H9 (cell line): ENCODE measurements around the gene HSPB2. TPM values are rescaled to one million over a fixed set of nuclear protein-coding genes. Genes with fewer than 3 reads are reported as not detected.

Source experiments
- DNase-seq: peaks from one replicate; pipeline ENCODE4 v3.0.0-alpha.2; 2017
- H2AFZ ChIP-seq: one replicate; pipeline ENCODE4 v1.6.1; 2013; ENCODE audit warnings: mild to moderate bottlenecking, low read length, control low read depth, moderate library complexity
- H2AK5ac ChIP-seq: 2 replicates; pipeline ENCODE4 v1.6.1; 2013; ENCODE audit warnings: low read length, control low read depth, mixed read lengths; ENCODE audit not compliant: insufficient read length
- H2BK120ac ChIP-seq: one replicate; pipeline ENCODE4 v1.6.1; 2013; ENCODE audit warnings: low read depth, mild to moderate bottlenecking, low read length, control low read depth, inconsistent platforms; ENCODE audit not compliant: poor library complexity, severe bottlenecking
- H2BK12ac ChIP-seq: 2 replicates; pipeline ENCODE4 v1.6.1; 2013; ENCODE audit warnings: low read length, control low read depth, mixed read lengths, low read depth; ENCODE audit not compliant: insufficient read length
- H2BK15ac ChIP-seq: 2 replicates; pipeline ENCODE4 v1.6.1; 2013; ENCODE audit warnings: low read depth, low read length, control low read depth
- H2BK20ac ChIP-seq: one replicate; pipeline ENCODE4 v1.6.1; 2013; ENCODE audit warnings: low read depth, mild to moderate bottlenecking, low read length, control low read depth, inconsistent platforms; ENCODE audit not compliant: poor library complexity, severe bottlenecking
- H2BK5ac ChIP-seq: 2 replicates; pipeline ENCODE4 v1.6.1; 2013; ENCODE audit warnings: low read length, control low read depth, mixed read lengths; ENCODE audit not compliant: insufficient read length
- H3K14ac ChIP-seq: 2 replicates; pipeline ENCODE4 v1.6.1; 2013; ENCODE audit warnings: low read length, control low read depth; ENCODE audit not compliant: insufficient read depth
- H3K18ac ChIP-seq: 2 replicates; pipeline ENCODE4 v1.6.1; 2013; ENCODE audit warnings: low read depth, mild to moderate bottlenecking, mixed read lengths, low read length, control low read depth; ENCODE audit not compliant: insufficient read length
- H3K23ac ChIP-seq: 2 replicates; pipeline ENCODE4 v1.6.1; 2013; ENCODE audit warnings: low read length, control low read depth, mixed read lengths, low read depth; ENCODE audit not compliant: insufficient read length
- H3K23me2 ChIP-seq: 2 replicates; pipeline ENCODE4 v1.6.1; 2013; ENCODE audit warnings: low read depth, mild to moderate bottlenecking, mixed read lengths, low read length, control low read depth; ENCODE audit not compliant: insufficient read length, poor library complexity, severe bottlenecking
- H3K27ac ChIP-seq: 2 replicates; pipeline ENCODE4 v1.5.1; 2013; ENCODE audit warnings: low read length, control low read depth, mixed read lengths, low read depth; ENCODE audit not compliant: insufficient read length
- H3K27me3 ChIP-seq: 2 replicates; pipeline ENCODE4 v1.6.1; 2013; ENCODE audit warnings: low read length, control low read depth, inconsistent platforms; ENCODE audit not compliant: insufficient read depth
- H3K4ac ChIP-seq: 2 replicates; pipeline ENCODE4 v1.6.1; 2013; ENCODE audit warnings: low read depth, mild to moderate bottlenecking, control low read depth, inconsistent platforms, low read length, moderate library complexity
- H3K4me1 ChIP-seq: 2 replicates; pipeline ENCODE4 v1.6.1; 2013; ENCODE audit warnings: low read length, control low read depth, inconsistent platforms; ENCODE audit not compliant: insufficient read depth
- H3K4me2 ChIP-seq: 2 replicates; pipeline ENCODE4 v1.6.1; 2013; ENCODE audit warnings: low read length, control low read depth, mixed read lengths; ENCODE audit not compliant: insufficient read length, insufficient read depth
- H3K56ac ChIP-seq: 2 replicates; pipeline ENCODE4 v1.6.1; 2013; ENCODE audit warnings: low read depth, mild to moderate bottlenecking, mixed read lengths, low read length, control low read depth; ENCODE audit not compliant: insufficient read length
- H3K79me1 ChIP-seq: 2 replicates; pipeline ENCODE4 v1.6.1; 2013; ENCODE audit warnings: low read depth, mild to moderate bottlenecking, moderate library complexity, low read length, control low read depth, inconsistent platforms; ENCODE audit not compliant: insufficient read depth, poor library complexity, severe bottlenecking
- H3K79me2 ChIP-seq: 2 replicates; pipeline ENCODE4 v1.6.1; 2013; ENCODE audit warnings: low read length, control low read depth, inconsistent platforms; ENCODE audit not compliant: insufficient read depth
- H3K9ac ChIP-seq: 2 replicates; pipeline ENCODE4 v1.6.1; 2013; ENCODE audit warnings: low read length, control low read depth, mixed read lengths; ENCODE audit not compliant: insufficient read length; ENCODE audit errors: extremely low read depth
- H3K9me3 ChIP-seq: one replicate; pipeline ENCODE4 v1.6.1; 2013; ENCODE audit warnings: low read depth, low read length, inconsistent platforms; ENCODE audit not compliant: control insufficient read depth
- H3T11ph ChIP-seq: one replicate; pipeline ENCODE4 v1.6.1; 2013; ENCODE audit warnings: mild to moderate bottlenecking, low read length, control low read depth, inconsistent platforms
- H4K20me1 ChIP-seq: one replicate; pipeline ENCODE4 v1.6.1; 2013; ENCODE audit not compliant: control insufficient read depth, insufficient read length, insufficient read depth
- H4K5ac ChIP-seq: 2 replicates; pipeline ENCODE4 v1.6.1; 2013; ENCODE audit warnings: low read depth, mild to moderate bottlenecking, mixed read lengths, low read length, control low read depth; ENCODE audit not compliant: insufficient read length
- H4K8ac ChIP-seq: replicated peaks from 2 replicates; pipeline ENCODE4 v1.6.1; 2013; ENCODE audit warnings: low read length, control low read depth, mixed read lengths, low read depth; ENCODE audit not compliant: insufficient read length
- H4K91ac ChIP-seq: 2 replicates; pipeline ENCODE4 v1.6.1; 2013; ENCODE audit warnings: low read depth, mild to moderate bottlenecking, moderate library complexity, mixed read lengths, low read length, control low read depth; ENCODE audit not compliant: insufficient read length
- H3K27ac Mint-ChIP-seq, 3 experiments: 2 replicates in 2 of 3; 3 replicates in 1 of 3; pipeline ENCODE4 v1.8.0; 2020 to 2021; ENCODE audit warnings: mixed read lengths in 3 of 3, mild to moderate bottlenecking in 1 of 3, moderate library complexity in 1 of 3
- H3K27me3 Mint-ChIP-seq: 2 replicates; pipeline ENCODE4 v1.8.0; 2021; ENCODE audit warnings: low read depth, mild to moderate bottlenecking, moderate library complexity, mixed read lengths
- H3K36me3 Mint-ChIP-seq, 3 experiments: 2 replicates in 2 of 3; 3 replicates in 1 of 3; pipeline ENCODE4 v1.8.0; 2020 to 2021; ENCODE audit warnings: low read depth in 3 of 3, mixed read lengths in 3 of 3; ENCODE audit not compliant: insufficient read depth in 1 of 3
- H3K4me1 Mint-ChIP-seq, 2 experiments: 2 replicates each; pipeline ENCODE4 v1.8.0; 2020; ENCODE audit warnings: mixed read lengths in 2 of 2
- H3K4me3 Mint-ChIP-seq, 2 experiments: 2 replicates in 1 of 2; 3 replicates in 1 of 2; pipeline ENCODE4 v1.8.0; 2020 to 2021; ENCODE audit warnings: mild to moderate bottlenecking in 2 of 2, mixed read lengths in 2 of 2, moderate library complexity in 1 of 2
- H3K9me3 Mint-ChIP-seq, 2 experiments: 2 replicates in 1 of 2; 3 replicates in 1 of 2; pipeline ENCODE4 v1.8.0; 2020; ENCODE audit warnings: mild to moderate bottlenecking in 2 of 2, mixed read lengths in 2 of 2, moderate library complexity in 1 of 2
- WGBS: extraction: QIAGEN DNeasy Blood & Tissue Kit; methylation state at CpG from one replicate; pipeline ENCODE4 v1.1.7; 2013; ENCODE audit warnings: missing lambda C conversion rate, low lambda C conversion rate, mixed read lengths; ENCODE audit not compliant: insufficient read length; ENCODE audit errors: extremely low coverage; 5-methylcytosine and 5-hydroxymethylcytosine counted together
- total RNA-seq: library from RNA; stranded (reverse); gene quantifications from 2 replicates; pipeline ENCODE4 v1.2.1, GENCODE V29; 2021
- TF ChIP-seq, protein P1 (sequence below): fragments of 200-600 bp; sonication (generic); conservative IDR thresholded peaks from 3 replicates; pipeline ENCODE4 v1.8.0; 2021; ENCODE audit warnings: antibody characterized with exemption, mild to moderate bottlenecking

The HSPB2 gene
- total RNA-seq, 1 experiment from 2014 or later = 0.22 TPM

DNA sequence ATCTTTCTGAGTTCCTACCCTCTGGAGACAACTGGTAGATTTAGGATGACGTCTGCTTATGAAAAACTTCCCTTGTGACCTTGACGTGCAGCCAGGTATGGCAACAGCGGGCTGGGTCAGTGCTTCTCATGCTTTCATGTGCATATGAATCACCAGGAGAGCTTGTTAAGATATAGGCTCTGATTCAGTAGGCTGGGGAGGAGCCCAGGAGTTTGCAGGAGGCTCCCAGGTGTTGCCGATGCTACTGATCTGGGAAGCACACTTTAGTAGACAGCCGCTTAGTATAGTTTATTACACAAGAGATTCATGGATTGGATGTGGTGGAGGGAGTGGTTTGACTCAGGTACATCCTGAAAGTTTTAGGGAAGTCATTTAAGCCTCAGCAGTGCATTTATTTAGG, 48.4 kb downstream of the HSPB2 start:
- Mint-ChIP-seq H3K4me3 (peak overlapping the region; percentile 6 to 16; a peak in 4 of 5 replicates), H3K27ac (peak overlapping the region; percentile 44 to 64 (median 45); a peak in 6 of 7 replicates), H3K9me3 (peaks cover 5 to 7% of the 10 kb centered on the region in 2 experiments; a peak in 3 of 5 replicates), H3K36me3 (peaks cover 4 to 24% (median 13%) of the 10 kb centered on the region in 3 experiments; a peak in 6 of 7 replicates), H3K27me3 (peaks cover 7% of the 10 kb centered on the region; the same call in 1 of the 2 replicates), H3K4me1 (peaks cover 20 to 22% of the 10 kb centered on the region in 2 experiments)
- Histone ChIP-seq H4K8ac (no peak overlapping the region), H4K20me1 (no peaks in the 10 kb centered on the region), H3K14ac (no peak overlapping the region), H2BK20ac (no peak overlapping the region), H3K23ac (no peak overlapping the region), H3K23me2 (no peaks in the 10 kb centered on the region), H3K18ac (peak overlapping the region; percentile 35), H4K91ac (no peak overlapping the region), H2BK5ac (no peak overlapping the region), H2BK15ac (no peak overlapping the region), H2BK12ac (no peak overlapping the region), H4K5ac (no peak overlapping the region), H2AK5ac (no peak overlapping the region), H3K9ac (no peak overlapping the region), H3K4me1 (peaks cover 2% of the 10 kb centered on the region; the same call in 1 of the 2 replicates), H3K4me2 (peak overlapping the region; percentile 47), H3T11ph (no peak overlapping the region), H3K27me3 (no peaks in the 10 kb centered on the region), H3K79me2 (no peaks in the 10 kb centered on the region), H2AFZ (no peak overlapping the region), H2BK120ac (no peak overlapping the region), H3K27ac (peak overlapping the region; percentile 32), H3K56ac (no peak overlapping the region), H3K9me3 (no peaks in the 10 kb centered on the region), H3K4ac (no peak overlapping the region), H3K79me1 (no peaks in the 10 kb centered on the region)
- peak; percentile 84 for DNase-seq
- TF ChIP-seq, protein P1, sequence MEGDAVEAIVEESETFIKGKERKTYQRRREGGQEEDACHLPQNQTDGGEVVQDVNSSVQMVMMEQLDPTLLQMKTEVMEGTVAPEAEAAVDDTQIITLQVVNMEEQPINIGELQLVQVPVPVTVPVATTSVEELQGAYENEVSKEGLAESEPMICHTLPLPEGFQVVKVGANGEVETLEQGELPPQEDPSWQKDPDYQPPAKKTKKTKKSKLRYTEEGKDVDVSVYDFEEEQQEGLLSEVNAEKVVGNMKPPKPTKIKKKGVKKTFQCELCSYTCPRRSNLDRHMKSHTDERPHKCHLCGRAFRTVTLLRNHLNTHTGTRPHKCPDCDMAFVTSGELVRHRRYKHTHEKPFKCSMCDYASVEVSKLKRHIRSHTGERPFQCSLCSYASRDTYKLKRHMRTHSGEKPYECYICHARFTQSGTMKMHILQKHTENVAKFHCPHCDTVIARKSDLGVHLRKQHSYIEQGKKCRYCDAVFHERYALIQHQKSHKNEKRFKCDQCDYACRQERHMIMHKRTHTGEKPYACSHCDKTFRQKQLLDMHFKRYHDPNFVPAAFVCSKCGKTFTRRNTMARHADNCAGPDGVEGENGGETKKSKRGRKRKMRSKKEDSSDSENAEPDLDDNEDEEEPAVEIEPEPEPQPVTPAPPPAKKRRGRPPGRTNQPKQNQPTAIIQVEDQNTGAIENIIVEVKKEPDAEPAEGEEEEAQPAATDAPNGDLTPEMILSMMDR = no peak
- no CpG with 5 or more reads among the region's 5 CpGs for WGBS
